ENCODE results near the gene LRRC49.

- TF ChIP-seq, protein P1, sequence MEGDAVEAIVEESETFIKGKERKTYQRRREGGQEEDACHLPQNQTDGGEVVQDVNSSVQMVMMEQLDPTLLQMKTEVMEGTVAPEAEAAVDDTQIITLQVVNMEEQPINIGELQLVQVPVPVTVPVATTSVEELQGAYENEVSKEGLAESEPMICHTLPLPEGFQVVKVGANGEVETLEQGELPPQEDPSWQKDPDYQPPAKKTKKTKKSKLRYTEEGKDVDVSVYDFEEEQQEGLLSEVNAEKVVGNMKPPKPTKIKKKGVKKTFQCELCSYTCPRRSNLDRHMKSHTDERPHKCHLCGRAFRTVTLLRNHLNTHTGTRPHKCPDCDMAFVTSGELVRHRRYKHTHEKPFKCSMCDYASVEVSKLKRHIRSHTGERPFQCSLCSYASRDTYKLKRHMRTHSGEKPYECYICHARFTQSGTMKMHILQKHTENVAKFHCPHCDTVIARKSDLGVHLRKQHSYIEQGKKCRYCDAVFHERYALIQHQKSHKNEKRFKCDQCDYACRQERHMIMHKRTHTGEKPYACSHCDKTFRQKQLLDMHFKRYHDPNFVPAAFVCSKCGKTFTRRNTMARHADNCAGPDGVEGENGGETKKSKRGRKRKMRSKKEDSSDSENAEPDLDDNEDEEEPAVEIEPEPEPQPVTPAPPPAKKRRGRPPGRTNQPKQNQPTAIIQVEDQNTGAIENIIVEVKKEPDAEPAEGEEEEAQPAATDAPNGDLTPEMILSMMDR (IDR thresholded peaks at IDR 0.05; ENCODE audit: insufficient read depth, low read depth, low read length): no peak
- TF ChIP-seq EZH2 (IDR thresholded peaks at IDR 0.05; ENCODE audit: insufficient read depth, low read length): no peak
These were observed 32.6 kb upstream of the LRRC49 start for GRCh38 chr15:70859998-70860397.

Data from astrocyte (in vitro differentiated cells and primary cell).